ENCODE data around the gene CORIN.

The CORIN gene

DNA sequence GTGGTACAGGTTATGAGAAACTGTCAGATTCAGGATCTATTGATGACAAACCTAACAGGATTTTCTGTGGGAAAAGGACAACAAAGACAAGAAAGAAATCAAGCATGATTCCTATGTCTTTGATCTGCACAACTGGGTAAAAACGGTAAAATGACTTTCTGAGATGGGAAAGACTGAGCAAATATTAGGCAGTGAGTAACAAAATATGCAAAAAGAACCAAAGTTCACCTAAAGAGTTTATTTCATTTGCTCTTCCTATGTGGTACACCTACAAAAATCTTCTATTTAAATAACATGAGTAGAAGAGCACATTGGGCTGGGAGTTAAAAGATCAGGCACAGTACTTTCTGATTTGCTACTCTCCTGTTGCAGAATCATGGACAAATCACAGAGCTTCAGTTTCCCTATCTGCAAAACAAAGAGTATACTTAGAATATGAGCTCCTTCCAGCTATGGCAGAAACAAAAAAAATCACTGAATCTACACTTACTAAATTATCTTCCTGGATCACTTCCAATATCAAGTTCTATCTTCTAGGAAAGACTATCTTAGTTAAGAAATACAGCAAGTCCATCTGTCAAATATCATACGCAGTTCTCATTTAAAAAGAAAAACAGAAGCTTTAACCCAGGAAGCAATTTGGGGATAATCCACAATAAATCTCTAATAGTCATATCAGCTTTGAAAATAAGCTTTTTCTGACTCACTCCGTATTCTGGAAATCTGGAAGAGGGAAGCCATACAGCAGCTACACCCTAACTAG is 39.1 kb upstream of the CORIN start:
- H3K9me3 ChIP-seq (ENCODE audit: insufficient read depth, low read depth, low read length): peaks cover 7% of the 10 kb centered on the region; the same call in 1 of the 2 replicates
- H3K4me2 ChIP-seq (ENCODE audit: low read depth, low read length, poor library complexity, severe bottlenecking): no peak overlapping the region
- no peaks in the 10 kb centered on the region for H3K27me3 ChIP-seq (ENCODE audit: insufficient read depth, low read length, poor library complexity, severe bottlenecking)
- no peak overlapping the region for H3K9ac ChIP-seq (ENCODE audit: low read depth, low read length, poor library complexity, severe bottlenecking)
- H2AFZ ChIP-seq (ENCODE audit: low read length): no peak overlapping the region
- H3K9me2 ChIP-seq (replicated peaks; ENCODE audit: low read depth, low read length): no peaks in the 10 kb centered on the region
- H4K20me1 ChIP-seq (ENCODE audit: insufficient read depth, low read length, poor library complexity, severe bottlenecking): no peaks in the 10 kb centered on the region
- H3F3A ChIP-seq (ENCODE audit: low read depth): no peaks in the 10 kb centered on the region
- no peak overlapping the region for H3K4me3 ChIP-seq (ENCODE audit: low read length, poor library complexity, severe bottlenecking)
- H3K79me2 ChIP-seq (ENCODE audit: insufficient read depth, low read length): no peaks in the 10 kb centered on the region
- H3K36me3 ChIP-seq (ENCODE audit: insufficient read depth, low read length): peaks cover 72% of the 10 kb centered on the region
- no peaks in the 10 kb centered on the region for H3K4me1 ChIP-seq (ENCODE audit: insufficient read depth, low read length, poor library complexity, severe bottlenecking)
- TF ChIP-seq, protein P1, sequence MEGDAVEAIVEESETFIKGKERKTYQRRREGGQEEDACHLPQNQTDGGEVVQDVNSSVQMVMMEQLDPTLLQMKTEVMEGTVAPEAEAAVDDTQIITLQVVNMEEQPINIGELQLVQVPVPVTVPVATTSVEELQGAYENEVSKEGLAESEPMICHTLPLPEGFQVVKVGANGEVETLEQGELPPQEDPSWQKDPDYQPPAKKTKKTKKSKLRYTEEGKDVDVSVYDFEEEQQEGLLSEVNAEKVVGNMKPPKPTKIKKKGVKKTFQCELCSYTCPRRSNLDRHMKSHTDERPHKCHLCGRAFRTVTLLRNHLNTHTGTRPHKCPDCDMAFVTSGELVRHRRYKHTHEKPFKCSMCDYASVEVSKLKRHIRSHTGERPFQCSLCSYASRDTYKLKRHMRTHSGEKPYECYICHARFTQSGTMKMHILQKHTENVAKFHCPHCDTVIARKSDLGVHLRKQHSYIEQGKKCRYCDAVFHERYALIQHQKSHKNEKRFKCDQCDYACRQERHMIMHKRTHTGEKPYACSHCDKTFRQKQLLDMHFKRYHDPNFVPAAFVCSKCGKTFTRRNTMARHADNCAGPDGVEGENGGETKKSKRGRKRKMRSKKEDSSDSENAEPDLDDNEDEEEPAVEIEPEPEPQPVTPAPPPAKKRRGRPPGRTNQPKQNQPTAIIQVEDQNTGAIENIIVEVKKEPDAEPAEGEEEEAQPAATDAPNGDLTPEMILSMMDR (conservative IDR thresholded peaks at IDR 0.05; ENCODE audit: low read length): no peak
- no peak for TF ChIP-seq EZH2phosphoT487 (IDR thresholded peaks at IDR 0.05; ENCODE audit: borderline replicate concordance)

DNA sequence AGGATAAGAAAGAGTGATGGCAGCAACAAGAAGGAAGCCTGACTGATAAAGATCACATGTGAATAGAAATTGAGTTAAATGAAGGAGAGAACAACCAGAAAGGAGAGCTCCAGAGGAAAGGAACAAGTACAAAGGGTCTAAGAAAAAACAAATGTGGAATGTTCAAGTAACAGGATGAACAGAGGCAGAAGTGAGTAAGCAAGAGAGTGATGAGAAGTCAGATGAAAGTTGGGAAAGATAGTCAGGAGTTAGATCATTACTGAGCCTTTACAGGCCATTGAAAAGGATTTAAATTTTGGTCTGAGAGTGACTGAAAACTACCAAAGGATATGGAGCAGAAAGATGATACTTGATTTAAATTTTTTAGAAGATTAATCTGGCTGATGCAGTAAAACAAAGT is 38.4 kb upstream of the CORIN start:
- Histone ChIP-seq H3K4me3 (ENCODE audit: low read length, poor library complexity, severe bottlenecking) (no peak overlapping the region), H3K9me3 (ENCODE audit: insufficient read depth, low read depth, low read length) (peaks cover 7% of the 10 kb centered on the region; the same call in 1 of the 2 replicates), H3F3A (ENCODE audit: low read depth) (no peaks in the 10 kb centered on the region), H3K9me2 (replicated peaks; ENCODE audit: low read depth, low read length) (no peaks in the 10 kb centered on the region), H3K9ac (ENCODE audit: low read depth, low read length, poor library complexity, severe bottlenecking) (no peak overlapping the region), H4K20me1 (ENCODE audit: insufficient read depth, low read length, poor library complexity, severe bottlenecking) (no peaks in the 10 kb centered on the region), H3K4me1 (ENCODE audit: insufficient read depth, low read length, poor library complexity, severe bottlenecking) (no peaks in the 10 kb centered on the region), H2AFZ (ENCODE audit: low read length) (no peak overlapping the region), H3K4me2 (ENCODE audit: low read depth, low read length, poor library complexity, severe bottlenecking) (no peak overlapping the region), H3K36me3 (ENCODE audit: insufficient read depth, low read length) (peaks cover 67% of the 10 kb centered on the region), H3K79me2 (ENCODE audit: insufficient read depth, low read length) (no peaks in the 10 kb centered on the region), H3K27me3 (ENCODE audit: insufficient read depth, low read length, poor library complexity, severe bottlenecking) (no peaks in the 10 kb centered on the region)
- TF ChIP-seq, protein P1 (conservative IDR thresholded peaks at IDR 0.05; ENCODE audit: low read length): no peak
- no peak for TF ChIP-seq EZH2phosphoT487 (IDR thresholded peaks at IDR 0.05; ENCODE audit: borderline replicate concordance)

DNA sequence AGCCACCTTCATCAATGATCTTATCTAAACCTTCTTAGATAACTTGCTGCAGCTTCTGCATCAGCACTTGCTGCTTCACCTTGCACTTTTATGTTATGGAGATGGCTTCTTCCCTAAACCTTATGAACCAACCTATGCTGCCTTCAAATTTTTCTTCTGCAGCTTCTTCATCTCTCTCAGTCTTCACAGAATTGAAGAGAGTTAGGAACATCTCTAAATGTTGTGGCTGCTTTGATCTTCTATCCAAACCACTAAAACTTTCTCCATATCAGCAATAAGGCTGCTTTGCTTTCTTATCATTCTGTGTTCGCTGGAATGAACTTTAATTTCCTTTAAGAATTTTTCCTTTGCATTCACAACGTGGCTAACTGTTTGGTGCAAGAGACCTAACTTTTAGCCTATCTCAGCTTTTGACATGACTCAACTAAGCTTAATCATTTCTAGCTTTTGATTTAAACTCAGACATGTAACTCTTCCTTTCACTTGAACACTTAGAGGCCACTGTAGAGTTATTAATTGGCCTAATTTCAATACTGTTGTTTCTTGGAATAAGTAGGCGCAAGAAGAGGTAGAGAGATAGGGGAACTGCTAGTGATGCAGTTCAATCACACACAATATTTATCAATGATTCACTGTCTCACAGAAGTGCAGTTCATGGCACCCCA is 36.1 kb upstream of the CORIN start:
- Histone ChIP-seq H3K4me2 (ENCODE audit: low read depth, low read length, poor library complexity, severe bottlenecking) (no peak overlapping the region), H4K20me1 (ENCODE audit: insufficient read depth, low read length, poor library complexity, severe bottlenecking) (no peaks in the 10 kb centered on the region), H2AFZ (ENCODE audit: low read length) (no peak overlapping the region), H3K27me3 (ENCODE audit: insufficient read depth, low read length, poor library complexity, severe bottlenecking) (no peaks in the 10 kb centered on the region), H3K4me1 (ENCODE audit: insufficient read depth, low read length, poor library complexity, severe bottlenecking) (no peaks in the 10 kb centered on the region), H3K4me3 (ENCODE audit: low read length, poor library complexity, severe bottlenecking) (no peak overlapping the region), H3K9me2 (replicated peaks; ENCODE audit: low read depth, low read length) (no peaks in the 10 kb centered on the region), H3F3A (ENCODE audit: low read depth) (no peaks in the 10 kb centered on the region), H3K9me3 (ENCODE audit: insufficient read depth, low read depth, low read length) (peaks cover 7% of the 10 kb centered on the region; the same call in 1 of the 2 replicates), H3K36me3 (ENCODE audit: insufficient read depth, low read length) (peaks cover 71% of the 10 kb centered on the region), H3K9ac (ENCODE audit: low read depth, low read length, poor library complexity, severe bottlenecking) (no peak overlapping the region), H3K79me2 (ENCODE audit: insufficient read depth, low read length) (no peaks in the 10 kb centered on the region)
- TF ChIP-seq, protein P1 (conservative IDR thresholded peaks at IDR 0.05; ENCODE audit: low read length): no peak
- no peak for TF ChIP-seq EZH2phosphoT487 (IDR thresholded peaks at IDR 0.05; ENCODE audit: borderline replicate concordance)

All from Loucy (cell line).